Measurements from ENCODE around the gene ABCB1. TPM values are rescaled to one million over a fixed set of nuclear protein-coding genes. Genes with fewer than 3 reads are reported as not detected.

Gene ABCB1
- total RNA-seq, 1 donor = 0.86 TPM

DNA sequence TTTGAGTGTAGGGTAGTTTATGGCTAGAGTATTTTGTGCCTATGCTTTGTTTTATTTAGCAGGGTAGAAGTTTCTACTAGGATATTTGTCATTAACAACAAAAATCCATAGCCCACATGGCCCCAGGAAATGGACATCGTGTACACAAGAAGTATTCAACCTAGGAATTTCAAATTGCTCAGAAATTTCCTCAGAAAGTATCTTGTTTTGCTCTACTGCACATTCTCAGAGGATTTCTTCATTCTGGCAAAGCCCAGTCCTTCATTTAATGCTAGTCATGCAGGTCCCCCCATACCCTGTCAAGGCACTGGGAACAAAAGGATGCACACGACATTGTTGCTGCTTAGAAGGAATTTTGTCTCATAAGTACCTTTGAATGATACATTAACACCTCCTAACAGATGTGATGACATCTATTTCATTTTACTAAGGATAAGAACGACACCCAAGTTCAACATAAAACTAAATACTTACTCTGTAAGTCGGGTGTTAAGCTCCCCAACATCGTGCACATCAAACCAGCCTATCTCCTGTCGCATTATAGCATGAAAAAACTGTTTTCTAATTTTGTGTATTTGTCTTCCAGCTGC is 34.3 kb downstream of the ABCB1 start:
- no peak for DNase-seq (ENCODE audit: low read depth)
- TF ChIP-seq, protein P1, sequence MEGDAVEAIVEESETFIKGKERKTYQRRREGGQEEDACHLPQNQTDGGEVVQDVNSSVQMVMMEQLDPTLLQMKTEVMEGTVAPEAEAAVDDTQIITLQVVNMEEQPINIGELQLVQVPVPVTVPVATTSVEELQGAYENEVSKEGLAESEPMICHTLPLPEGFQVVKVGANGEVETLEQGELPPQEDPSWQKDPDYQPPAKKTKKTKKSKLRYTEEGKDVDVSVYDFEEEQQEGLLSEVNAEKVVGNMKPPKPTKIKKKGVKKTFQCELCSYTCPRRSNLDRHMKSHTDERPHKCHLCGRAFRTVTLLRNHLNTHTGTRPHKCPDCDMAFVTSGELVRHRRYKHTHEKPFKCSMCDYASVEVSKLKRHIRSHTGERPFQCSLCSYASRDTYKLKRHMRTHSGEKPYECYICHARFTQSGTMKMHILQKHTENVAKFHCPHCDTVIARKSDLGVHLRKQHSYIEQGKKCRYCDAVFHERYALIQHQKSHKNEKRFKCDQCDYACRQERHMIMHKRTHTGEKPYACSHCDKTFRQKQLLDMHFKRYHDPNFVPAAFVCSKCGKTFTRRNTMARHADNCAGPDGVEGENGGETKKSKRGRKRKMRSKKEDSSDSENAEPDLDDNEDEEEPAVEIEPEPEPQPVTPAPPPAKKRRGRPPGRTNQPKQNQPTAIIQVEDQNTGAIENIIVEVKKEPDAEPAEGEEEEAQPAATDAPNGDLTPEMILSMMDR (IDR thresholded peaks at IDR 0.05; ENCODE audit: insufficient read depth, low read depth, low read length) = no peak
- no peak overlapping the region for H3K4me3 ChIP-seq (ENCODE audit: low read depth, low read length)

DNA sequence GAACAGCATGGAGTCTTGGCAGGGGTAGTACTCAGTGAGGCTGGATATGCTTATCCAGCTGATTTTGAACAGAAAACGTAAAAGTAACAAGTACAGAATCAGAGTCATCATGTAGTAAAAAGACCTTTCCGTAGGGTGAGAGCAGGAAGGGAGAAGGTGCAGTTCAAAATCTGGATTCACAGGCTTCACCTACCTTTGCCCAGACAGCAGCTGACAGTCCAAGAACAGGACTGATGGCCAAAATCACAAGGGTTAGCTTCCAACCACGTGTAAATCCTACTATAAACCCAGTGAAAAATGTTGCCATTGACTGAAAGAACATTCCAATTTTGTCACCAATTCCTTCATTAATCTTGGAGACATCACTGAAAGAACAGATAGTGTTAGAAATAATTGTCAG is 34.8 kb downstream of the ABCB1 start:
- no peak for DNase-seq (ENCODE audit: low read depth)
- TF ChIP-seq, protein P1 (IDR thresholded peaks at IDR 0.05; ENCODE audit: insufficient read depth, low read depth, low read length) = no peak

DNA sequence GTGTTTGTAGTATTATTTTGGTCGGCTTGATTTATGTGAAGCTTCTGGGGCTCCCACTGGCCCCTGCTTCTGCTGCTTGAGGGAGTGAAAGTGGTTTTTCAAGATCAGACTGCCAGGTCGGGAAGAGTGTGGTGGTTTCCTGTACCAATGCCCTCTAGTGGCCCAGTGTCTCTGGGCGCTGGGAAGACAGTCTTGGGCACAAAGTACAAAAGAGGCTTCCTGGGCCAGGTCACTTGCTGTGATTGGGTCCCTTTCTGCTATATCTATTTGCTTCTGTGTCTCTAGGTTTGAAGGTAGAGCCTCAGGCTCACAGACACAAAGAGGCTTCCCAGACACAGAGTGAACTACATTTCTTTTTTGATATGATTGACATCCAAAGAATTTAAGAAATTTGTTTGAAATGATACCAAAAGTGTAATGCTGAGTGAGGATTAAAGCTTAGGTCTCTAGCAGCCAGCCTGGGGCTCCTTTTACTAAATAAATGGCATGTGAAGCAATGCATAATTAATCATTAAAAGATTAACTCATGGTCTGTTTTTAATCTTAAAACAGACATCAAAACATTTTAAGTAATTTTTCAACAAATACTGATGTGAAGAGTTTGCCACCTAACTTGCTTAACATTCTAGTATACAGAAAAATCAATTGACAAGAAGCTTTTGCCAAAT is 36.3 kb downstream of the ABCB1 start:
- TF ChIP-seq, protein P1 (IDR thresholded peaks at IDR 0.05; ENCODE audit: insufficient read depth, low read depth, low read length) = no peak
- DNase-seq (ENCODE audit: low read depth) = no peak
- H3K4me3 ChIP-seq (ENCODE audit: low read depth, low read length) = no peak overlapping the region

More for the DNA sequence above, 34.8 kb downstream of the ABCB1 start:
- no peak overlapping the region for H3K4me3 ChIP-seq (ENCODE audit: low read depth, low read length)

DNA sequence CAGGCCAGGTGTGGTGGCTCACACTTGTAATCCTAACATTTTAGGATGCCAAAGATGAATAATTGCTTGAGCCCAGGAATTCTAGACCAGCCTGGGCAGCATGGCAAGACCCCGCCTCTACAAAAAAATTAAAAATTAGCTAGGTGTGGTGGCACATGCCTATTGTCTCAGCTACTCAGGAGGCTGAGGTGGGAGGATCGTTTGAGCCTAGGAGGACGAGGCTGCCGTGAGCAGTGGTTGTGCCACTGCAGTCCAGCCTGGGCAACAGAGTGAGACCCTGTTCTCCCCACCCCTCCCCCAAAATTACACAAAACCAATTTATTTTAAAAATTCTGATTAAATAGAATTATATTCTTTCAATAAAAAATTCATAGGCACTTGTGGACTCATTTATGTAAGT is 39.0 kb downstream of the ABCB1 start:
- no peak for DNase-seq (ENCODE audit: low read depth)
- TF ChIP-seq, protein P1 (IDR thresholded peaks at IDR 0.05; ENCODE audit: insufficient read depth, low read depth, low read length) = no peak

DNA sequence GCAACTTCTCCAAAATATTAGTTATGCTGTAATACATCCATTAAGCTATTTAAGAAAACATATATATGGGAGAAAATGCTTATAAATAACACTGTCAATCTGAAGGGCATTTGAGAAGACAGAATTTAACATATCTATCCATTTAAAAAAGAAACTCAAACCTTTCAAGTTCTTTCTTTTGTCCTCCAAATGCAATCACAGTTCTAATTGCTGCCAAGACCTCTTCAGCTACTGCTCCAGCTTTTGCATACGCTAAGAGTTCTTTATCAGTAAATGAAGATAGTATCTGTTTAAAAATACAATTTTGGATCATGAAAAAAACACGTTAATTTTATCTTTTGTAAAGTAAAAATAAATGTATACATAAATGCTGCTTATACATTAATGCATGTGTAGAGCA is 39.6 kb downstream of the ABCB1 start:
- H3K4me3 ChIP-seq (ENCODE audit: low read depth, low read length) = no peak overlapping the region
- TF ChIP-seq, protein P1 (IDR thresholded peaks at IDR 0.05; ENCODE audit: insufficient read depth, low read depth, low read length) = no peak
- DNase-seq (ENCODE audit: low read depth) = no peak

More for the DNA sequence above, 39.0 kb downstream of the ABCB1 start:
- H3K4me3 ChIP-seq (ENCODE audit: low read depth, low read length) = no peak overlapping the region

DNA sequence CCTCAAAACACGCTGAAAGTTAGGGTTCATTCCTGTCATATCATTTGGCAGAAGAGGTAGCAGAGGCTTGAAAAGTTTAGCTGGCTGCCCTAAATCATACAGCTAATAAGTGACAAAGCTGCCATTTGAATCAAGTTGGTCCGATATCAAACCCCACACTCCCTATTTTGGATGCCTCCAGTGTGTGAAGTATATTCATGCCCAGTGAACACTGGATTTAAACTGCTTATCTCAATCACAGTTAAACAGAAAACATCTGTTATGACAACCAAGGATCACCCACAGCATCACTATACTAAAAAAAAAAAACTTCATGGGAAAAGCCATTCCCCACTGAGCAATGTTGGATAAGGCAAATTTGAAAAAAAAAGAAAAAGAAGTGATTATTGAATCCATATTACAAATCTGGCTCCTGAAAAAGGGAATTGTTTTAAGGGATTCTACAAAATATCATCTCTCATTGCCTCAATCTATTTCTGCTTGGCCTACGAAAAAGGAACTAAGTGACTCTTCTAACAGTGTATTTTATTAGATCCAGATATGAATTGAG is 48.3 kb downstream of the ABCB1 start:
- DNase-seq (ENCODE audit: low read depth) = no peak
- TF ChIP-seq, protein P1 (IDR thresholded peaks at IDR 0.05; ENCODE audit: insufficient read depth, low read depth, low read length) = no peak
- no peak overlapping the region for H3K4me3 ChIP-seq (ENCODE audit: low read depth, low read length)
